Measurements from ENCODE around the gene TUG1.

DNA sequence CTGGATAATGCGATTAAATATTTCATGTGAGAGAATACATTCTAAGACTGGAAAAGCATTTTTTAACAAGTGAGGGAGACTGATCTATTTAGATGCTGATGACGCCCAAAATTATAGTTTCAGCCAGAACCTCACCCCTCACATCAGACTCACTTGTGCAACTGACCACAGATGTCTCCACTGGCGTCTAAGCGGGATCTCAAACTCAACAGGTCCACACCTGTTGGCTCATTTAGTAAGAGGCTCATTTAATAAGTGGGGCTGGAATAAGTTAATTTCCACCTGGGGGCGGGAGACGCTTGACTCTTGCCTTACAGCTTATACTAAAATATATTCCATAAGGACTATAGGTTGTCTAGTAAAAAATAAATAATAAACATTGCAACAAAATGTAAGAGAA lies 48.0 kb upstream of the TUG1 start:
- no peak for TF ChIP-seq EZH2phosphoT487 (IDR thresholded peaks at IDR 0.05; ENCODE audit: borderline replicate concordance)
- TF ChIP-seq, protein P1, sequence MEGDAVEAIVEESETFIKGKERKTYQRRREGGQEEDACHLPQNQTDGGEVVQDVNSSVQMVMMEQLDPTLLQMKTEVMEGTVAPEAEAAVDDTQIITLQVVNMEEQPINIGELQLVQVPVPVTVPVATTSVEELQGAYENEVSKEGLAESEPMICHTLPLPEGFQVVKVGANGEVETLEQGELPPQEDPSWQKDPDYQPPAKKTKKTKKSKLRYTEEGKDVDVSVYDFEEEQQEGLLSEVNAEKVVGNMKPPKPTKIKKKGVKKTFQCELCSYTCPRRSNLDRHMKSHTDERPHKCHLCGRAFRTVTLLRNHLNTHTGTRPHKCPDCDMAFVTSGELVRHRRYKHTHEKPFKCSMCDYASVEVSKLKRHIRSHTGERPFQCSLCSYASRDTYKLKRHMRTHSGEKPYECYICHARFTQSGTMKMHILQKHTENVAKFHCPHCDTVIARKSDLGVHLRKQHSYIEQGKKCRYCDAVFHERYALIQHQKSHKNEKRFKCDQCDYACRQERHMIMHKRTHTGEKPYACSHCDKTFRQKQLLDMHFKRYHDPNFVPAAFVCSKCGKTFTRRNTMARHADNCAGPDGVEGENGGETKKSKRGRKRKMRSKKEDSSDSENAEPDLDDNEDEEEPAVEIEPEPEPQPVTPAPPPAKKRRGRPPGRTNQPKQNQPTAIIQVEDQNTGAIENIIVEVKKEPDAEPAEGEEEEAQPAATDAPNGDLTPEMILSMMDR (conservative IDR thresholded peaks at IDR 0.05; ENCODE audit: low read length): no peak
